Neural crest cell (in vitro differentiated cells): ENCODE measurements around the gene STX8. TPM values are rescaled to one million over a fixed set of nuclear protein-coding genes. Genes with fewer than 3 reads are reported as not detected.
A peak's percentile ranks its signal among the peaks of the same experiment; 100 is the strongest.

Experiments
- DNase-seq: peaks from one replicate; pipeline ENCODE4 v3.0.0; 2021; ENCODE audit warnings: low read depth, mixed read lengths, low spot score
- H3K27ac Mint-ChIP-seq: one replicate; pipeline ENCODE4 v1.8.0; 2021; ENCODE audit warnings: mild to moderate bottlenecking, mixed read lengths; ENCODE audit not compliant: unreplicated experiment
- H3K27me3 Mint-ChIP-seq: 2 replicates; pipeline ENCODE4 v1.8.0; 2021; ENCODE audit warnings: low read depth, mild to moderate bottlenecking, mixed read lengths
- H3K36me3 Mint-ChIP-seq: 2 replicates; pipeline ENCODE4 v1.8.0; 2021; ENCODE audit warnings: low read depth, mild to moderate bottlenecking, mixed read lengths
- H3K4me1 Mint-ChIP-seq: 2 replicates; pipeline ENCODE4 v1.8.0; 2021; ENCODE audit warnings: mixed read lengths
- H3K4me3 Mint-ChIP-seq: one replicate; pipeline ENCODE4 v1.8.0; 2021; ENCODE audit warnings: mild to moderate bottlenecking, mixed read lengths
- H3K9me3 Mint-ChIP-seq: 2 replicates; pipeline ENCODE4 v1.8.0; 2021; ENCODE audit warnings: mixed read lengths
- CTCF ChIP-seq: fragments of 200-600 bp; sonication (generic); conservative IDR thresholded peaks from 2 replicates; pipeline ENCODE4 v1.5.0; 2021; ENCODE audit warnings: antibody characterized with exemption, mild to moderate bottlenecking
- total RNA-seq: library from RNA; stranded (reverse); gene quantifications from 2 replicates; pipeline ENCODE4 v1.2.1, GENCODE V29; 2021

The STX8 gene
- total RNA-seq, 1 donor from 2014 or later: 56.6 TPM

- no peak for TF ChIP-seq CTCF
- peaks cover 79% of the 10 kb centered on the region for H3K27me3 Mint-ChIP-seq
- H3K36me3 Mint-ChIP-seq: peaks cover 18% of the 10 kb centered on the region
- no peak for DNase-seq
- H3K4me3 Mint-ChIP-seq: peak overlapping the region; percentile 86
- H3K27ac Mint-ChIP-seq: no peak overlapping the region
- peaks cover 39% of the 10 kb centered on the region for H3K4me1 Mint-ChIP-seq
- peaks cover 10% of the 10 kb centered on the region for H3K9me3 Mint-ChIP-seq
Observed at GRCh38 chr17:9219631-9220397, 355.8 kb downstream of the STX8 start.

GRCh38 chr17:9218911-9219310 is 356.7 kb downstream of the STX8 start:
- no peak for DNase-seq
- Mint-ChIP-seq H3K9me3 (peaks cover 10% of the 10 kb centered on the region), H3K4me3 (no peak overlapping the region), H3K4me1 (peaks cover 39% of the 10 kb centered on the region), H3K36me3 (peaks cover 18% of the 10 kb centered on the region), H3K27me3 (peaks cover 70% of the 10 kb centered on the region), H3K27ac (no peak overlapping the region)
- TF ChIP-seq CTCF: no peak

GRCh38 chr17:9218064-9218635 is 357.5 kb downstream of the STX8 start:
- no peak for TF ChIP-seq CTCF
- peaks cover 70% of the 10 kb centered on the region for H3K27me3 Mint-ChIP-seq

GRCh38 chr17:9217151-9218056 is 358.2 kb downstream of the STX8 start:
- Mint-ChIP-seq H3K27ac (peak overlapping the region; percentile 89), H3K9me3 (peaks cover 10% of the 10 kb centered on the region), H3K27me3 (peaks cover 64% of the 10 kb centered on the region), H3K36me3 (peaks cover 18% of the 10 kb centered on the region), H3K4me3 (no peak overlapping the region), H3K4me1 (peaks cover 39% of the 10 kb centered on the region)
- no peak for TF ChIP-seq CTCF
- DNase-seq: no peak

More at GRCh38 chr17:9218064-9218635, 357.5 kb downstream of the STX8 start:
- no peak overlapping the region for H3K4me3 Mint-ChIP-seq
- peaks cover 18% of the 10 kb centered on the region for H3K36me3 Mint-ChIP-seq
- H3K4me1 Mint-ChIP-seq: peaks cover 39% of the 10 kb centered on the region
- peaks cover 10% of the 10 kb centered on the region for H3K9me3 Mint-ChIP-seq
- no peak for DNase-seq
- peak overlapping the region; percentile 89 for H3K27ac Mint-ChIP-seq

- no peak overlapping the region for H3K27ac Mint-ChIP-seq
- no peak overlapping the region for H3K4me3 Mint-ChIP-seq
- peaks cover 18% of the 10 kb centered on the region for H3K36me3 Mint-ChIP-seq
- peaks cover 9% of the 10 kb centered on the region for H3K9me3 Mint-ChIP-seq
- H3K4me1 Mint-ChIP-seq: peaks cover 32% of the 10 kb centered on the region
- peaks cover 67% of the 10 kb centered on the region for H3K27me3 Mint-ChIP-seq
- no peak for TF ChIP-seq CTCF
- DNase-seq: no peak
Observed at GRCh38 chr17:9215465-9215864, 360.2 kb downstream of the STX8 start.
